Liver (tissue), 9 donors: Measurements from ENCODE around the gene HOXB2. TPM values are rescaled to one million over a fixed set of nuclear protein-coding genes. Genes with fewer than 3 reads are reported as not detected.

Source experiments
- DNase-seq: peaks from one replicate; pipeline ENCODE4 v3.0.0-alpha.2; 2017; ENCODE audit warnings: low spot score
- H3K27ac ChIP-seq, 2 donors: one replicate each; pipeline ENCODE4 v1.7.0; 2013; ENCODE audit warnings: inconsistent platforms in 2 of 2, low read length in 2 of 2, control low read depth in 1 of 2, low read depth in 1 of 2, mild to moderate bottlenecking in 1 of 2
- H3K27me3 ChIP-seq, 4 donors: one replicate each; pipeline versions ENCODE4 v1.6.1 to v1.7.0; 2013; ENCODE audit warnings: low read length in 3 of 4, inconsistent platforms in 1 of 4, mild to moderate bottlenecking in 1 of 4, moderate library complexity in 1 of 4; ENCODE audit not compliant: control insufficient read depth in 4 of 4, insufficient read depth in 4 of 4
- H3K36me3 ChIP-seq, 4 donors: one replicate each; pipeline versions ENCODE4 v1.6.1 to v1.7.0; 2013; ENCODE audit warnings: low read length in 3 of 4, mild to moderate bottlenecking in 3 of 4, low read depth in 1 of 4, moderate library complexity in 1 of 4; ENCODE audit not compliant: control insufficient read depth in 4 of 4, insufficient read depth in 3 of 4
- H3K4me1 ChIP-seq, 4 donors: one replicate each; pipeline versions ENCODE4 v1.6.1 to v1.7.0; 2013; ENCODE audit warnings: low read length in 3 of 4, mild to moderate bottlenecking in 3 of 4, moderate library complexity in 1 of 4; ENCODE audit not compliant: control insufficient read depth in 4 of 4, insufficient read depth in 4 of 4
- H3K4me3 ChIP-seq, 3 donors: one replicate each; pipeline versions ENCODE4 v1.6.1 to v1.7.0; 2013; ENCODE audit warnings: low read length in 3 of 3, control low read depth in 1 of 3, low read depth in 1 of 3, mild to moderate bottlenecking in 1 of 3
- H3K9ac ChIP-seq, 2 donors: one replicate each; pipeline ENCODE4 v1.7.0; 2013; ENCODE audit warnings: low read length in 2 of 2, mild to moderate bottlenecking in 2 of 2, moderate library complexity in 2 of 2, control low read depth in 1 of 2, low read depth in 1 of 2
- H3K9me3 ChIP-seq, 4 donors: one replicate each; pipeline versions ENCODE4 v1.6.1 to v1.7.0; 2013; ENCODE audit warnings: low read length in 3 of 4; ENCODE audit not compliant: control insufficient read depth in 4 of 4
- ATF3 ChIP-seq: IDR thresholded peaks from 2 replicates; pipeline ENCODE4 v1.6.1; 2016; ENCODE audit warnings: antibody characterized with exemption
- CTCF ChIP-seq: fragments of 150-350 bp; IDR thresholded peaks from 2 replicates; pipeline ENCODE4 v1.5.1; 2017; ENCODE audit warnings: improper control_type of control experiment, low read depth, low read length; ENCODE audit not compliant: missing input control
- EGR1 ChIP-seq, 2 donors: IDR thresholded peaks; 2 replicates each; pipeline ENCODE4 v1.6.1; 2016 to 2018; ENCODE audit warnings: antibody characterized with exemption in 2 of 2, low read depth in 2 of 2
- FOXA1 ChIP-seq: IDR thresholded peaks from 2 replicates; pipeline ENCODE4 v1.6.1; 2016; ENCODE audit warnings: antibody characterized with exemption
- FOXA2 ChIP-seq: IDR thresholded peaks from 2 replicates; pipeline ENCODE4 v1.6.1; 2016; ENCODE audit warnings: antibody characterized with exemption
- GABPA ChIP-seq, 2 donors: IDR thresholded peaks in 1 of 2; conservative IDR thresholded peaks in 1 of 2; 2 replicates each; pipeline ENCODE4 v1.6.1; 2016; ENCODE audit warnings: antibody characterized with exemption in 2 of 2, mild to moderate bottlenecking in 1 of 2, moderate library complexity in 1 of 2
- HNF4A ChIP-seq, 2 donors: conservative IDR thresholded peaks; 2 replicates each; pipeline ENCODE4 v1.6.1; 2016; ENCODE audit warnings: antibody characterized with exemption in 2 of 2, mild to moderate bottlenecking in 2 of 2
- HNF4G ChIP-seq: IDR thresholded peaks from 2 replicates; pipeline ENCODE4 v1.6.1; 2016; ENCODE audit warnings: antibody characterized with exemption
- JUND ChIP-seq, 2 donors: IDR thresholded peaks; 2 replicates each; pipeline ENCODE4 v1.6.1; 2016; ENCODE audit warnings: antibody characterized with exemption in 2 of 2
- MAX ChIP-seq: IDR thresholded peaks from 2 replicates; pipeline ENCODE4 v1.6.1; 2016; ENCODE audit warnings: antibody characterized with exemption
- NR2F2 ChIP-seq: IDR thresholded peaks from 2 replicates; pipeline ENCODE4 v1.6.1; 2016; ENCODE audit warnings: antibody characterized with exemption
- RAD21 ChIP-seq, 2 donors: IDR thresholded peaks; 2 replicates each; pipeline ENCODE4 v1.6.1; 2016; ENCODE audit warnings: antibody characterized with exemption in 2 of 2, mild to moderate bottlenecking in 2 of 2
- REST ChIP-seq: IDR thresholded peaks from 2 replicates; pipeline ENCODE4 v1.6.1; 2016; ENCODE audit warnings: antibody characterized with exemption, mild to moderate bottlenecking
- RXRA ChIP-seq, 2 donors: IDR thresholded peaks; 2 replicates each; pipeline ENCODE4 v1.6.1; 2017 to 2018; ENCODE audit warnings: antibody characterized with exemption in 2 of 2, mild to moderate bottlenecking in 1 of 2
- SP1 ChIP-seq: IDR thresholded peaks from 2 replicates; pipeline ENCODE4 v1.6.1; 2018; ENCODE audit warnings: antibody characterized with exemption, mild to moderate bottlenecking
- TAF1 ChIP-seq: conservative IDR thresholded peaks from 2 replicates; pipeline ENCODE4 v1.6.1; 2016; ENCODE audit warnings: antibody characterized with exemption, mild to moderate bottlenecking
- YY1 ChIP-seq: IDR thresholded peaks from 2 replicates; pipeline ENCODE4 v1.6.1; 2016; ENCODE audit warnings: antibody characterized with exemption, mild to moderate bottlenecking
- ZBTB33 ChIP-seq: IDR thresholded peaks from 2 replicates; pipeline ENCODE4 v1.6.1; 2016; ENCODE audit warnings: antibody characterized with exemption
- WGBS: extraction: QIAGEN DNeasy Blood & Tissue Kit; methylation state at CpG from one replicate; pipeline ENCODE4 v1.1.7; 2013; 5-methylcytosine and 5-hydroxymethylcytosine counted together
- polyA plus RNA-seq, 2 donors: library from polyadenylated mRNA; stranded (reverse) in 1 of 2; unstranded in 1 of 2; fragments of 200-250 nt in 1 of 2; fragments of >200 nt in 1 of 2; fragmentation: Nextera tagmentation in 1 of 2; extraction: Ambion mirVana in 1 of 2; gene quantifications; one replicate each; pipeline versions ENCODE4 v1.2.1 to v1.2.3, GENCODE V29; 2013 to 2015
- total RNA-seq, 2 donors: library from RNA; depleted of rRNA; stranded (reverse); fragments of >200 nt; gene quantifications; one replicate each; pipeline ENCODE4 v1.2.3, GENCODE V29; 2014
- donor health status: healthy.
- donor health status: healthy.
- donor health status: healthy.
- donor health status: healthy.
- donor health status: healthy.

The HOXB2 gene
- total and polyA plus RNA-seq, 4 donors = 0.67 to 2.5 (median 1.8) TPM

- Histone ChIP-seq H3K9me3 (no peaks in the 10 kb centered on the region), H3K9ac (no peak overlapping the region), H3K36me3 (no peaks in the 10 kb centered on the region), H3K4me1 (peaks cover 3 to 24% (median 13%) of the 10 kb centered on the region in 4 donors), H3K27ac (no peak overlapping the region), H3K4me3 (no peak overlapping the region), H3K27me3 (peaks cover 4 to 30% (median 11%) of the 10 kb centered on the region in 4 donors)
- WGBS = 33% methylated on average over 2 of the region's 2 CpGs
- TF ChIP-seq ZBTB33 (no peak), MAX (no peak), YY1 (no peak), HNF4G (no peak), SP1 (no peak), NR2F2 (no peak), ATF3 (no peak), FOXA1 (no peak), GABPA (IDR thresholded peaks at IDR 0.05 in 1 of 2, conservative IDR thresholded peaks at IDR 0.05 in 1 of 2) (no peak), EGR1 (IDR thresholded peaks at IDR 0.05; ENCODE audit: low read depth in 2 of 2) (no peak), REST (no peak), TAF1 (no peak), RXRA (IDR thresholded peaks at IDR 0.05) (no peak), JUND (IDR thresholded peaks at IDR 0.05) (no peak), RAD21 (IDR thresholded peaks at IDR 0.05) (no peak), FOXA2 (no peak), CTCF (no peak), HNF4A (conservative IDR thresholded peaks at IDR 0.05) (no peak)
- no peak for DNase-seq
Measured at GRCh38 chr17:48584223-48584741, 39.4 kb upstream of the HOXB2 start.
